Uterus (tissue), 2 donors: ENCODE measurements around the gene MYO1A.

ENCODE experiments used
- POLR2A ChIP-seq, 2 donors: fragments of 450-650 bp; IDR thresholded peaks; one replicate each; pipeline ENCODE4 v1.6.1; 2016; ENCODE audit warnings: antibody characterized with exemption in 2 of 2, mild to moderate bottlenecking in 1 of 2, moderate library complexity in 1 of 2
- TF ChIP-seq, protein P1 (sequence below), 4 experiments: fragments of 200-600 bp in 2 of 4; fragments of 450-650 bp in 2 of 4; sonication (generic) in 2 of 4; IDR thresholded peaks; one replicate each; pipeline ENCODE4 v1.5.1; 2016 to 2019; ENCODE audit warnings: antibody characterized with exemption in 4 of 4, mild to moderate bottlenecking in 2 of 4, moderate library complexity in 1 of 4

DNA sequence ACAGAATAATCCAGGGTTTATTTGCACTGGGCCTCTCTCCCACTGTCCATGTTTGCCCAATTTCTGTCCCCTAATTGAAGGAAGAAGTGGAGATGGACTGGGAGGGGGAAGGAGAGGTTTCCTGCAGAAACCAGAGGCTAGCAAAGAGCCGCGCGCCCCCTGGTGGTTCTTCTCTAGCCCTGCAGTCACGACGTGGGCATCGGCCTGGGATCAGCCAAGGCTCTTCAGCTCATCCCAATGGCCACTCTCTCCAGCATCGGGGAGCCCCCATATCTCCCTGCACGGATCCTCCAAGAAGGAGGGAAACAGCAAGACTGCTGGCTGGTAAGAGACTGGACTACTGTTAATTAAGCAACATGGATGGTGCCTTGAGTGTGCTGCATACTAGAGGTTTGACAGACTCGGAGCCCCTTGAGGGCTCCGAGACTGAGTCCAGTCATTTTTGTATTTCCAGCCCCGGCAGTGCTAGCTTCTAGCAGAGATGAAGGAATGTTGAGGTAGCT is 62.3 kb downstream of the MYO1A start:
- no peak for TF ChIP-seq POLR2A (IDR thresholded peaks at IDR 0.05)
- TF ChIP-seq, protein P1, sequence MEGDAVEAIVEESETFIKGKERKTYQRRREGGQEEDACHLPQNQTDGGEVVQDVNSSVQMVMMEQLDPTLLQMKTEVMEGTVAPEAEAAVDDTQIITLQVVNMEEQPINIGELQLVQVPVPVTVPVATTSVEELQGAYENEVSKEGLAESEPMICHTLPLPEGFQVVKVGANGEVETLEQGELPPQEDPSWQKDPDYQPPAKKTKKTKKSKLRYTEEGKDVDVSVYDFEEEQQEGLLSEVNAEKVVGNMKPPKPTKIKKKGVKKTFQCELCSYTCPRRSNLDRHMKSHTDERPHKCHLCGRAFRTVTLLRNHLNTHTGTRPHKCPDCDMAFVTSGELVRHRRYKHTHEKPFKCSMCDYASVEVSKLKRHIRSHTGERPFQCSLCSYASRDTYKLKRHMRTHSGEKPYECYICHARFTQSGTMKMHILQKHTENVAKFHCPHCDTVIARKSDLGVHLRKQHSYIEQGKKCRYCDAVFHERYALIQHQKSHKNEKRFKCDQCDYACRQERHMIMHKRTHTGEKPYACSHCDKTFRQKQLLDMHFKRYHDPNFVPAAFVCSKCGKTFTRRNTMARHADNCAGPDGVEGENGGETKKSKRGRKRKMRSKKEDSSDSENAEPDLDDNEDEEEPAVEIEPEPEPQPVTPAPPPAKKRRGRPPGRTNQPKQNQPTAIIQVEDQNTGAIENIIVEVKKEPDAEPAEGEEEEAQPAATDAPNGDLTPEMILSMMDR (IDR thresholded peaks at IDR 0.05): peak; percentile 83 to 89 (median 88)
